ENCODE measurements around the gene ZSCAN23. TPM values are rescaled to one million over a fixed set of nuclear protein-coding genes. Genes with fewer than 3 reads are reported as not detected.

Gene ZSCAN23
- total and polyA plus RNA-seq, 9 of the 15 experiments (the other 6 are each of a cell fraction or from before 2014, with no cell fraction given) = 0.05 to 0.29 (median 0.21) TPM; not detected in 1

- TF ChIP-seq, protein P1, sequence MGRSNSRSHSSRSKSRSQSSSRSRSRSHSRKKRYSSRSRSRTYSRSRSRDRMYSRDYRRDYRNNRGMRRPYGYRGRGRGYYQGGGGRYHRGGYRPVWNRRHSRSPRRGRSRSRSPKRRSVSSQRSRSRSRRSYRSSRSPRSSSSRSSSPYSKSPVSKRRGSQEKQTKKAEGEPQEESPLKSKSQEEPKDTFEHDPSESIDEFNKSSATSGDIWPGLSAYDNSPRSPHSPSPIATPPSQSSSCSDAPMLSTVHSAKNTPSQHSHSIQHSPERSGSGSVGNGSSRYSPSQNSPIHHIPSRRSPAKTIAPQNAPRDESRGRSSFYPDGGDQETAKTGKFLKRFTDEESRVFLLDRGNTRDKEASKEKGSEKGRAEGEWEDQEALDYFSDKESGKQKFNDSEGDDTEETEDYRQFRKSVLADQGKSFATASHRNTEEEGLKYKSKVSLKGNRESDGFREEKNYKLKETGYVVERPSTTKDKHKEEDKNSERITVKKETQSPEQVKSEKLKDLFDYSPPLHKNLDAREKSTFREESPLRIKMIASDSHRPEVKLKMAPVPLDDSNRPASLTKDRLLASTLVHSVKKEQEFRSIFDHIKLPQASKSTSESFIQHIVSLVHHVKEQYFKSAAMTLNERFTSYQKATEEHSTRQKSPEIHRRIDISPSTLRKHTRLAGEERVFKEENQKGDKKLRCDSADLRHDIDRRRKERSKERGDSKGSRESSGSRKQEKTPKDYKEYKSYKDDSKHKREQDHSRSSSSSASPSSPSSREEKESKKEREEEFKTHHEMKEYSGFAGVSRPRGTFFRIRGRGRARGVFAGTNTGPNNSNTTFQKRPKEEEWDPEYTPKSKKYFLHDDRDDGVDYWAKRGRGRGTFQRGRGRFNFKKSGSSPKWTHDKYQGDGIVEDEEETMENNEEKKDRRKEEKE (IDR thresholded peaks at IDR 0.05; ENCODE audit: borderline replicate concordance in 1 of 2, control insufficient read depth in 1 of 2, low read depth in 2 of 2, low read length in 1 of 2) = peak in 1 of 2 experiments; percentile 99; a peak in 2 of 4 replicates
- TF ChIP-seq EHMT2 (IDR thresholded peaks at IDR 0.05) = peak; percentile 74
- TF ChIP-seq TBP (optimal IDR thresholded peaks at IDR 0.05; ENCODE audit: low read depth, low read length) = peak; percentile 91
- no peak for TF ChIP-seq RBM34 (IDR thresholded peaks at IDR 0.05; ENCODE audit: borderline replicate concordance, insufficient read depth, low read length)
- TF ChIP-seq HDGF (IDR thresholded peaks at IDR 0.05) = 0 out of 2 replicates have a peak, but pooled peaks have one; percentile 28
- TF ChIP-seq, protein P2, sequence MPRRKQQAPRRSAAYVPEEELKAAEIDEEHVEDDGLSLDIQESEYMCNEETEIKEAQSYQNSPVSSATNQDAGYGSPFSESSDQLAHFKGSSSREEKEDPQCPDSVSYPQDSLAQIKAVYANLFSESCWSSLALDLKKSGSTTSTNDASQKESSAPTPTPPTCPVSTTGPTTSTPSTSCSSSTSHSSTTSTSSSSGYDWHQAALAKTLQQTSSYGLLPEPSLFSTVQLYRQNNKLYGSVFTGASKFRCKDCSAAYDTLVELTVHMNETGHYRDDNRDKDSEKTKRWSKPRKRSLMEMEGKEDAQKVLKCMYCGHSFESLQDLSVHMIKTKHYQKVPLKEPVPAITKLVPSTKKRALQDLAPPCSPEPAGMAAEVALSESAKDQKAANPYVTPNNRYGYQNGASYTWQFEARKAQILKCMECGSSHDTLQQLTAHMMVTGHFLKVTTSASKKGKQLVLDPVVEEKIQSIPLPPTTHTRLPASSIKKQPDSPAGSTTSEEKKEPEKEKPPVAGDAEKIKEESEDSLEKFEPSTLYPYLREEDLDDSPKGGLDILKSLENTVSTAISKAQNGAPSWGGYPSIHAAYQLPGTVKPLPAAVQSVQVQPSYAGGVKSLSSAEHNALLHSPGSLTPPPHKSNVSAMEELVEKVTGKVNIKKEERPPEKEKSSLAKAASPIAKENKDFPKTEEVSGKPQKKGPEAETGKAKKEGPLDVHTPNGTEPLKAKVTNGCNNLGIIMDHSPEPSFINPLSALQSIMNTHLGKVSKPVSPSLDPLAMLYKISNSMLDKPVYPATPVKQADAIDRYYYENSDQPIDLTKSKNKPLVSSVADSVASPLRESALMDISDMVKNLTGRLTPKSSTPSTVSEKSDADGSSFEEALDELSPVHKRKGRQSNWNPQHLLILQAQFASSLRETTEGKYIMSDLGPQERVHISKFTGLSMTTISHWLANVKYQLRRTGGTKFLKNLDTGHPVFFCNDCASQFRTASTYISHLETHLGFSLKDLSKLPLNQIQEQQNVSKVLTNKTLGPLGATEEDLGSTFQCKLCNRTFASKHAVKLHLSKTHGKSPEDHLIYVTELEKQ (CRISPR knock-in tag; IDR thresholded peaks at IDR 0.05) = no peak
- TF ChIP-seq, protein P3, sequence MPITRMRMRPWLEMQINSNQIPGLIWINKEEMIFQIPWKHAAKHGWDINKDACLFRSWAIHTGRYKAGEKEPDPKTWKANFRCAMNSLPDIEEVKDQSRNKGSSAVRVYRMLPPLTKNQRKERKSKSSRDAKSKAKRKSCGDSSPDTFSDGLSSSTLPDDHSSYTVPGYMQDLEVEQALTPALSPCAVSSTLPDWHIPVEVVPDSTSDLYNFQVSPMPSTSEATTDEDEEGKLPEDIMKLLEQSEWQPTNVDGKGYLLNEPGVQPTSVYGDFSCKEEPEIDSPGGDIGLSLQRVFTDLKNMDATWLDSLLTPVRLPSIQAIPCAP (CRISPR knock-in tag; IDR thresholded peaks at IDR 0.05; ENCODE audit: borderline replicate concordance) = no peak
- peak; percentile 83 for TF ChIP-seq SMAD1 (IDR thresholded peaks at IDR 0.05; ENCODE audit: low read depth, low read length, partially characterized antibody)
- TF ChIP-seq RBM22 (IDR thresholded peaks at IDR 0.05; ENCODE audit: low read depth, low read length, poor library complexity, severe bottlenecking) = peak; percentile 95
- TF ChIP-seq, protein P4, sequence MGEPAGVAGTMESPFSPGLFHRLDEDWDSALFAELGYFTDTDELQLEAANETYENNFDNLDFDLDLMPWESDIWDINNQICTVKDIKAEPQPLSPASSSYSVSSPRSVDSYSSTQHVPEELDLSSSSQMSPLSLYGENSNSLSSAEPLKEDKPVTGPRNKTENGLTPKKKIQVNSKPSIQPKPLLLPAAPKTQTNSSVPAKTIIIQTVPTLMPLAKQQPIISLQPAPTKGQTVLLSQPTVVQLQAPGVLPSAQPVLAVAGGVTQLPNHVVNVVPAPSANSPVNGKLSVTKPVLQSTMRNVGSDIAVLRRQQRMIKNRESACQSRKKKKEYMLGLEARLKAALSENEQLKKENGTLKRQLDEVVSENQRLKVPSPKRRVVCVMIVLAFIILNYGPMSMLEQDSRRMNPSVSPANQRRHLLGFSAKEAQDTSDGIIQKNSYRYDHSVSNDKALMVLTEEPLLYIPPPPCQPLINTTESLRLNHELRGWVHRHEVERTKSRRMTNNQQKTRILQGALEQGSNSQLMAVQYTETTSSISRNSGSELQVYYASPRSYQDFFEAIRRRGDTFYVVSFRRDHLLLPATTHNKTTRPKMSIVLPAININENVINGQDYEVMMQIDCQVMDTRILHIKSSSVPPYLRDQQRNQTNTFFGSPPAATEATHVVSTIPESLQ (CRISPR knock-in tag; IDR thresholded peaks at IDR 0.05) = peak; percentile 89
- no peak for TF ChIP-seq PPARD (CRISPR knock-in tag; IDR thresholded peaks at IDR 0.05)
- no peak for TF ChIP-seq TCF7L2 (IDR thresholded peaks at IDR 0.05; ENCODE audit: low read depth, low read length)
- TF ChIP-seq ZC3H8 (IDR thresholded peaks at IDR 0.05) = 0 out of 2 replicates have a peak, but pooled peaks have one; percentile 21
These were observed 43.8 kb downstream of the ZSCAN23 start, which contains the start of gene ZSCAN12 (continued) for GRCh38 chr6:28399350-28400121.
